GM21515 (cell line): ENCODE measurements around the gene KCNJ15.
"Not testable (repeated sequence)": the region's sequence is repeated elsewhere in the genome, so short reads cannot be mapped to it uniquely, and the experiment has no call there.

ENCODE experiments used
- ATAC-seq: cut with Tn5 transposase; IDR thresholded peaks from one replicate; pipeline ENCODE4 v1.9.1; 2021; ENCODE audit not compliant: unreplicated experiment

KCNJ15 gene

DNA sequence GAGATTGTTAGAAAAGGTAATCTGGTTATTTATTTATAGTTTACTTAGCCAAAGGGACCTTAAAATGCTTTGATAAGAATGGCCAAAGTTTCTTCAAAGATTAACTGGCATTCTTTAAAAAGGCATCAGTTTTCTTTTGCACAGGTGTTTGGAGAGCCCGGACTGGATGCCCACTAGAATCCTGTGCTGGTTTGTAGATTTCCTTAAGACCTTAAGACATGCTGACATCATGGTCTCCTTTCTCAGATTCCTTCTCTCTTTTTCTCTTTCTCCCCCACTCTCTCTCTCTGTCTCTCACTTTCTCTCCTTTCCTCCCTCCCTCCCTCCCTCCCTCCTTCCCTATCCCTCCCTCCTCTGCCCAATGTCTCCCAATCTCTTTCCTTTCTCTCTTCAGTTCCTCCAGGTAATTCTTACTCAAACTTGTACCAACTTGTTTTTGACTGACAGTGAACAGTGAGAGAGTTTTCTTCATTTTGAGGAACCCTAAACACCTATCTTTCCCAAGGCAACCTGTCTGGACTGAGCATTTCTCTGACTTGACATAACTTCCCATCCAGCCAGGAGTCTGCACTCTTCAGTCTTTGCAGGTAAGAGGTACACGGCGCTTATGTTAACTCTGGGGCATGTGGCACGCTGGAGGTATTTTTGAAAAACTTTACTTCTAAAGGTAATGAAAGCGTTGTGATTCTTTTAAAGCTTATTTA lies at the start of gene KCNJ15:
Gene KCNJ15 (plus strand): TSS at position 393 of the 704 bp plus-strand sequence. CDS start 42,271 bp downstream, outside the sequence.
- no peak for ATAC-seq

DNA sequence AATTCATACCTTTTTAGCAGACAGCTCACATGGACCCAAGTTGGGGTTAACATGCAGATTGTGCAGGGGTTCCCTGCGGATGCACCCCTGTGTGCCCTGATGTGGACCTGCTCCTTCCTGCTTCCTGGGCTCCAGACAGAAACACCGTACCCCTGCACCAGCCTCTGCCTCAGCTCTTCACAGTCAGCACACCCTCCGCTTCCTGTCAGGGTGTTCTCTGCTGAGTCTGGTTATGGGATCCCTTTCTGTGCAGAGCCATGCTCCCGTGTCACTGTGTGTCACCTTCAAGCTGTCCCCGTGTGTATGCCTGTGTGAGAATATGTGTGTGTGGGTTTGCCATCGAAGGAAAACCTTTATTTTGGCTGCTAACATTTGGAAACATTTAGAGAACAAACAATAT lies 48.7 kb upstream of the KCNJ15 start:
- no peak for ATAC-seq

DNA sequence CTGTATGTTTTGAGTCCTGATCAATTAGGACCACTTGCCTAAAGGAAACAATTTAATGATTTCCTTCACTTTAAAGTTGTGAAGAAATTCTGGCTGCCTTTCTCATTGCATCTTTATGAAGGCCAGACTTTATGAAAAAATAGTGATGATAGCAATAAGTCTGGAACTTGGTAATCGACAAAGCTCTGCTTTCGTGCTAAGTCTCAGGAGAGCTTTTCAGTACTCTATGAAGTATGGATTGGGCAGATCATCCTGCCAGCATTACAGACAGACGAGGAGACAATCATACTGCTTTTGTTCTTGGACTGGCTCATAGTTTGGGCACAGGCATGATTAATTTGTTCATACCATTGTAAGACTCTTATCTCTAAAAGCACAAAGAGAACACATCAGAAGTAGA lies 45.5 kb upstream of the KCNJ15 start:
- no peak for ATAC-seq

DNA sequence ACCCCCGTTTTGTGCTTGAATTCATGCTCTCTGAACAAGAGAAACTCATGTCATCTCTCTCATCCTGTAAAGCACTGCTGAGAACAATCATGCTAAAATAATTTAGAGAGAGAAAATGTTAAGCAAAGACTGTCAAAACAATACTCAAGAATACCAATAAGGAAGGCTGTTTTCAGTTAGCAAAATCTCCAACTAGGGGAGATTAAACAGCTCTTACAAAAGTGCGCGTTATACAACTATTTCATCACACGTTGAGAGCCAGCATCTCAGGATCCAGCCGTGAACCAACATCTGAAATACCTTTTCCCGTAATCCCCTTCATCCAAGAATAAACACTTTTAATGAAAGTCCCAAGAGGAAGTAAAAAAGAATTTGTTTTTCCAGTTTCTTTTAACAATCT lies 44.1 kb upstream of the KCNJ15 start:
- ATAC-seq, result no peak

DNA sequence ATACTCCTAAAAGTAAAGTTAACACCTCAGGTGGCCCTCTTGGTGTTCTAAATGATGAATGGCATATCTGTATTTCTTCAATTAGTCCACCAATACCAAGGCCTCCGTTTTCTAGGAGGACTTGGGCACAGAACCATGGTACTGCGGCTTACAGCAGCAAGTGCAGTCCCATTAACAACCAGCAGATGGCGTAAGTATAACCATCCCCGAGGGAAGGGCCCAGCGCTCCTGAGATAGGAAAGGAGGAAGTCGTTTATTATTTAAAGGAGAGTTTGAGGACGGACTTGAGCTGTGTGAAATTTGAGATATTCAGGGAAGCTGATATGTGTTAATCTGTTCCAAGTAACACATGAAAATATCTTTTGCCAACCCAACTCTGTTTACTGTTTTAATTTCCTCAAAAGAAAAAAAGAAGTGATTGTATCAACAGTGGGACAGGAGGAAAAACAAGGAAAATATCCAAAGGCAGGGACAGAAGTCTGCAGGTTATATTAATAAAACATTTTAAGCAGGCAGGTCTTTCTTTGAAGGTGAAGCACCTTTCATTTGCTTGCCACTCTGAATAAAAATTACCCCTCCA lies 37.7 kb upstream of the KCNJ15 start:
- no peak for ATAC-seq

DNA sequence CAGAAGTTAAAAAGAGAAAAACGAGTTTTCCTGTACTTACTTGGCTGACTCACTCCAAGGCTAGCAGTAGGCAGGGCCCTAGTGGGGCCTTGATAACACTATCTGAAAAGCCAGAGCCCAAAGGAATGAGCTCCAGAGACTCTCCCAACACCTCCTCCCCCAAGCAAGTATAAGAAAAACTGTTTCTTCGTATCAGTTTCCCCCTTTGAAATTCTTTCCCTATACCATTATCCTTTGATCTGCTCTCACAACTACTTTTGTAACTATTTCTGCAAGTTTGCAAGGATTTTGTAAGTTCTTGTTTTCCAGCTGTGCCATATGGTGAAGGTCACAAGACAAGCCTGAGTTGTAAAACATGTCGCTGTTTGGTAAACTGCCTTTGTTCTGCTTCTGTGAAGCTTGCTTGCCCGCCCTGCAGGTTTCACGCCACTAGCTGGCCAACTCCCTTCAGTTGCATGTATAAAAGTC lies 36.5 kb upstream of the KCNJ15 start:
- no peak for ATAC-seq

DNA sequence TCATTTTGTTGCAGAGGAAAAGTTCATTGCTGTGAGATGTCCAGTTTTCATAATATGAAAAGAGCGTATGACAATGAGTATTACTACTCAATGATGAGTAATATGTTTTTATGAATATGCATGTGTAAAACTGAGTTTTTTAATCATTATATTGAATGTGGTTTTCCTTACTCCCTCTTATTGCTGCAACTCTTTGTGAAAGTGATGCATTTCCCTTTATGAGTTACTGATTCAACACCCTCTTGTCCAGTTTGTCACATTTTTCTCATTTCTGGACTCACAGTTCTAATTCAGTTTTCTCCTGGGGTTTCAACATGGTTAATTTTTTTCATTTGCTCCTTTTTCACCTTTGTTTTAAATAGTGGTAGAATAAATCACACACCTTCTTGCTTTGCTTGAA lies 35.2 kb upstream of the KCNJ15 start:
- peak; percentile 47 for ATAC-seq

DNA sequence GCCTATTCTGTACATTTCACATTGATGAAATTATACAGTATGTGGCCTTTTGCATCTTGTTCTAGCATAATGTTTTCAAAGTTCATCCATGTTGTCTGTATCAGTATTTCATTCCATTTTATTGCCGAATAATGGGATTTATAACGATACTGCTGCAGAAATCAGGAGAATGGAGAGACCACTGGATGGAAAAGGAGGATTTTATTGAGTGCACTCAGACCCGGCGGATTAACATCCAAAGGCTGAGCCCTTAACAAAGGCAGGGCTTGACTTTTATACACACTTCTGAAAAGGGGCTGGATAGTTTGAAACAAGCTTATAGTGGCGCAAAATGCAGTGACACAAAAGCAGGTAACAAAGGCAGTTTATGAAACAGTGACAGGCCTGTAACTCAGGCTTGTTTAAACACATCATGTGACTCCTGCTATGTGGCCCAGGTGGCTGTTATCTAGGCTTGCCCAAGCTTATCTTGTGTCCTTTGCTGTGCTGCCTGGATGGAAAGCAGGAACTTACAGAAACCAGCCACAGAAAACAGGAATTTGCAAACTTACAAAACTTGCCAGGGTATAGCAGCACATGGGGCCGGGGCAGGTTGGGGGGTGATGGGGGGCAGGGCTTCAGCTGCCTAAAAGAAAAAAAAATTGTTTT lies 32.8 kb upstream of the KCNJ15 start:
- ATAC-seq, result no peak

DNA sequence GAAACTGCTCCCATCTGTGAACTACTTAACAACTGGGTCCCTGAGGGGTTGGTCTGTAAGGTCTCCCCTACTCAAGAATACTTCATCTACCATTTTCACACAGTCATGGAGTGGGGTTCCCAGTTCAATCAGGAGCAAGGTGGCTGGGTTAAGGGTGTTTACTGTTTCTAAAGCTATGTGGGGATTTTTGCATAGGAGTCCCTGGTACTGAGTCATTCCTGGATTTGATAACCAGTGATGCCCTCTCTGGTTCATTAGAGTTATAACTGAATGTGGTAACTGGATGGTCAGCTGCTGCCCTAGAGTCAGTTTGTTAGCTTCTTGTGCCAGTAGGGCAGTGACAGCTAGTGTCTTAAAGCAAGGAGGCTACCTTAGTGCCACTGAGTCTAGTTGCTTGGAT lies 29.4 kb upstream of the KCNJ15 start:
- no peak for ATAC-seq

DNA sequence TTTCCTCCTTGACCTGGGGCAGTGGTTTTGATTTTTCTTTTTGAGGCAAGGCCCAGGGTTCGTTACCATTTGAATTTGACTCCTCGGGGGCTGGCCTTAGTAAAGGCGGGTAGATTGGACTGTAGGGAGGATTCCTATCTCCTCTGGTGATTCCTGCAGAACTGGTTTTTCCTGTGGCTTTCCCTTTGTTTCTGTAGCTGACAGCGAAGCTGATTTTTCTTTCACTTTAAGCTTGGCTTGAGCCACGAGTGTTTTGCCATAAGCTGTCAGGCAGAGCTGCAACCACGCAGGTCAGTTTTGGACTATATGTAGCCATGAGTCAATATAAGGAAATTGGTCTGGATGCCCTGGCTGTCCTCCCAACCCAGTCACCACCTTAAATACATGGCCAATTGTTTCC lies 28.7 kb upstream of the KCNJ15 start:
- no peak for ATAC-seq

DNA sequence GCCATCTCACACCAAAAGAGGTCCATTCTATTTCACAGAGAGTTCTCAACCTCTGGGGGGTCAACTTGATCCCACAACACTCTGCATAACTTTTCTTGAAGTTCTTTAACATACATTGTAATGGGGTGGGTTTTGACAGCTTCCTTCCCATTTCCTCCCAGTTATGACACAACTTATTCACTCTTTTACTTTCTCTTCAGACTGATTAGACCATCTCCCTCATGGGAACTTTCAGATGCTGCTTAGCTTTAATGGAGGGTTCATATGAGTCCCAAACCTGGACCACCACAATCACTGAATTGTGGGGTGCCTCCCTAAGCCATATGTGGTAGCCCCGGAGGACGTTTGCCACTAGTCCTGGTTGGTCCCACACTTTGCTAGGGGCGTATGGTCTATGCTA lies 28.3 kb upstream of the KCNJ15 start:
- ATAC-seq, result no peak

DNA sequence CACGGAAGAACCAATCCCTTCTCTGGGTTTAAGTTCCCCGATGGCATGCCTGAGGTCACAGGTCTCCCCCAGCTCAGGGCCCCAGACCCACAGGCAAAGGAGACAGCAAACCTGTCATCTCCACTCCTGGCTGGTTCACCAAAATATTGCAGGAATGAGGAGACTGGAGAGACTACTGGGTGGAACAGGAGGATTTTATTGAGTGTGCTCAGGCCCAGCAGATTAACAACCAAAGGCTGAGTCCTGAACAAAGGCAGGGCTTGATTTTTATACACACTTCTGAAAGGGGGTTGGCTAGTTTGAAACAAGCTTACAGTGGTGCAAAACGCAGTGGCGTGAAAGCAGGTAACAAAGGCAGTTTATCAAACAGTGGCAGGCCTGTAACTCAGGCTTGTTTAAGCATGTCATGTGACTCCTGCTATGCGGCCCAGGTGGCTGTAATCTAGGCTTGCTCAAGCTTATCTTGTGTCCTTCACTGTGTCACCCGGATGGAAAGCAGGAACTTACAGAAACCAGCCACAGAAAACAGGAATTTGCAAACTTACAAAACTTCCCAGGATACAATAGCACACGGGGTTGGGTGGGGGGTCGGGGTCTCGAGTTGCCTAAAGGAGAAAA lies 27.4 kb upstream of the KCNJ15 start:
- ATAC-seq, result no peak

DNA sequence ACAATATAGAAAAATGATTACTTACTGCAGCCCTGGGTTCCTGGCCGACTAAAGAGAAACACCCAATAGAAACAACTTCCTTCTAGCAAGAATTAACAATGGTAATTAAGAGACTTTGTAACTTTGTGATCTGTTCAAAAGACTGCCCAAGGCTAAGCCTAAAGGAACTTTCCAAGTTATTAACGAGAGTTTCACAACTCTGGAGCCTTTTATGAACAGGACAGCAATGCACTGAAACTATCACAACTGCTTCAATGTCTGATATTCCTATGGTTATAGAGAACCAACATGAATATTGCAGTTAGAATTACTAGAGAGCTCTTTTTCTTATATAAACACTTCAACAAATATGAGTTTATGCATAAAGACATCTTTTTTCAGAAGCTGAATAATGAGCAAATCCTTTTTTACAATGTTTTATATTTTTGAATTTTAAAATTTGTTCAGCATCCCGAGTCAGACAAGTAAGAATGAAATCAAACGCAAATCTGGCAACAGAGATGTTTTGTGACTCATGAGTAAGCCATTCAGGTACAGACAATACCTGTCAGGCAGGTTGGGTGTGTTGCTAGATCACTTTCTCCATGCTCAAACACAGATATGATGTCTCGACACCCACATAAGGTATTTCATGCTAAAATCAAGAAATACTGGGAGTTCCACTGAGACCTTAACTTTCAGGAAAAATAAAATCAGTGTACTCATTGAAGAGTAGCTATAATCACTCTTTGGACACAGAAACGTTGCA lies 22.2 kb upstream of the KCNJ15 start:
- ATAC-seq, result no peak

DNA sequence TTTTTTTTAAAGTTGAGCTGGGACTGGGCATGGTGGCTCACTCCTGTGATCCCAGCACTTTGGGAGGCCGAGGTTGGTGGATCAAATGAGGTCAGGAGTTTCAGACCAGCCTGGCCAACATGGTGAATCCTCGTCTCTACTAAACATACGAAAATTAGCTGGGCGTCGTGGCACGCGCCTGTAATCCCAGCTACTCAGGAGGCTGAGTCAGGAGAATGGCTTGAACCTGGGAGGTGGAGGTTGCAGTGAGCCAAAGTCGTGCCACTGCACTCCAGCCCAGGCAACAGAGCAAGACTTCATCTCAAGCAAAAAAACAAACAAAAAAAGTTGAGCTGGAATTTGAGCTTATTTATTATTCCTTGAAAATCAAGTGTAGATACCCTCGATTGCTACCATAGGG lies 21.5 kb upstream of the KCNJ15 start:
- ATAC-seq, result not testable (repeated sequence)

DNA sequence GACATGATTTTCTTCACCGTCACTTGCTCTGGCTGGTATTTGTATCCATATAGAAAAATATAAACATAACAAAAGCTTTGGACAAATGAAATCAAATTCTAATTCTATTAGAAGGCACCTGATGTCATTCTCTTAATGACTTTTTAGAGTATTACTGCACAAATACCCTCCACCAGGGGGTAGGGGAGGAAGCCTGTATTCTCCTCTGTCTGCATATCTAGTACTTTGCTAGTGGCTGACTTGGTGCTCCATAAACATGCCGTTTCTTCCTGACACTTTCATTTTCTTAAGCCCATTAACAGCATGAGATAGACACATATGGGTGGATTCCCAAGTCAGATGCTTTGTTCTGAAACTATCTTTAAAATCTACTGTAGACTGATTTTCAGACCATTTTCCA lies 20.6 kb upstream of the KCNJ15 start:
- ATAC-seq, result no peak

DNA sequence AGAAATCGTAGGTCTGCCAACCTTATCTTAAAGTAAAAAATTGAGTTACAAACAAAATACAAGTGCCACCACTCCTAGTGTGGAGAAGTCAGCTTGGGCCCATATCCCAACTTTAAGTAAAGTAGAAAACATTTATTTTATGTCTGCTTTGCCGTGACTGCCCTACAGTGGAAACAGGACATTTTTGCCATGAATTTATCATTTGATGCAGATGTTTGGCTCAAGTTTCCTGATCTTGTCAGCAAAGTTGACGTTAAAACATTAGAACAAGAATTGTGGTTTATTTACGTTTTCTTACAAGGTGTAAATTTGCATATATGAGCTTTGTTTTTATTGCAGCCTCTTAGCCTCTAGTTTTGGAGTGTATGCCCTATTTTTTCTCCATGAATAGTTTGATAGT lies 17.1 kb upstream of the KCNJ15 start:
- ATAC-seq, result no peak

DNA sequence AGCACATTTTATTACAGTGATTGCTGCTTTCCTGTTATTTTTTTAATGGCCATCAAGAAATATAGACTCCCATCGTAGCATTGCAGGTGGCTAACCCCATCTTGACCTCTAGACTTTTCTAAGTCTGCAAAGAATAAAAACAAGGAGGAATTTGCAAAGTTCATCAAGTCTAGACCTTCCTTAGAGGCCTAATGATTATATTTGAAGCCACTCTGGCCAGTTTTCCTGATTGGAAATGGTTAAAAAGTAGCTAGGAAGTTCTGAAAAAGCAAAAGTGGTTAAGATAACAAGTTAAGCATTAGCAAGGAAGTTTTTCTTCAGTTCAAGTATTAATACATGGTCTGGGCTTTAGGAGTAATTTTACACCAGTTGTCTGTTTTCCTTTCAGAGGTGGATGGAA lies 16.7 kb upstream of the KCNJ15 start:
- ATAC-seq, result no peak

DNA sequence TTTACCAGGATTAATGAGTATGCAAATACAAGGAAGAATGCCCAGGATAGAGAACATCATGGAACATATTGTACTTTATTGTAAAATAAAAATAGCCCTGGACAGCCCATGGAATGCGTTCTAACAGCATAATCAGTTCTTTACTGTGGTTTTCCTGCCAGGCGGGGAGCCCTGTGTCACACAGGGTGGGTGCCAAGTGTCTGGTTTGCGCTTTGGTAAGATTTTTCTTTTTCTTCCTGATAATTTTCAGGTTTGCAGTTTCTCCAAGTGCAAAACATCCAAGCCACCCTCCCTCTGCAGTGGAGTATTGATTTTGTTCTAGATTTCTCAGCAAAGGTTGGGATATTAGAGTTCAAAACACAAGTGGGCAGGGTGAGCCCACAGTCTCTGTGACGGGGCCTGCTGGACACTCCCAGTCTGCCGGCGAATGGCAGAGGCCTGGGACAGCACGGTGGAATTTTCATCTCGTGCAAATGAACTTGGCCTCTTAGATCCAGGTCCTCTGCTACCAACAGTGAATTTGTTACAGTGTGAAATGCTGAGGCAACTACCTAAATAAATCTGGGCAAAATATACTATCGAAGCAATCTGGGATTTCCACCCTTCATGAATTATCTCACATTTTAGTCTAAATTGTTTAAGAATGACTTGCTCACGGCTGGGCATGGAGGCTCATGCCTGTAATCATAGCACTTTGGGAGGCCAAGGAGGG lies 15.6 kb upstream of the KCNJ15 start:
- no peak for ATAC-seq

DNA sequence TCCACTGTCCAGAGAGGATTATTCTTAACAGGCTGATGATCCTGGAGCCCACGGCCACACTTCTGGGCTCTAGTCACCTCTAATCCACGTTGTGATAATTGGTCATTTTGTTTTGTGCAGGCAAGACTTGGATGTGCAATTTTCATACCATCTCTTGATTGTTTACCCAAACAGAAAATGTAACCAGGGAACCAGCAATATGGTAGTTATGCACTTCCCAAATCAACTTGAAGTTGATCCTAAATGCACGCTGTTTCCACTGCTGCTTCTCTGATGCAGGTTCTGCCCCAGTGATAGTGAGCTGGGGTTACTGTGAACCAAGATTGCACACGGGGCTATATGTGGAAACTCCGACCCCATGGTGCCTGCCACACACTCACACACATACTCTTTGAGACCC lies 14.7 kb upstream of the KCNJ15 start:
- ATAC-seq, result no peak

DNA sequence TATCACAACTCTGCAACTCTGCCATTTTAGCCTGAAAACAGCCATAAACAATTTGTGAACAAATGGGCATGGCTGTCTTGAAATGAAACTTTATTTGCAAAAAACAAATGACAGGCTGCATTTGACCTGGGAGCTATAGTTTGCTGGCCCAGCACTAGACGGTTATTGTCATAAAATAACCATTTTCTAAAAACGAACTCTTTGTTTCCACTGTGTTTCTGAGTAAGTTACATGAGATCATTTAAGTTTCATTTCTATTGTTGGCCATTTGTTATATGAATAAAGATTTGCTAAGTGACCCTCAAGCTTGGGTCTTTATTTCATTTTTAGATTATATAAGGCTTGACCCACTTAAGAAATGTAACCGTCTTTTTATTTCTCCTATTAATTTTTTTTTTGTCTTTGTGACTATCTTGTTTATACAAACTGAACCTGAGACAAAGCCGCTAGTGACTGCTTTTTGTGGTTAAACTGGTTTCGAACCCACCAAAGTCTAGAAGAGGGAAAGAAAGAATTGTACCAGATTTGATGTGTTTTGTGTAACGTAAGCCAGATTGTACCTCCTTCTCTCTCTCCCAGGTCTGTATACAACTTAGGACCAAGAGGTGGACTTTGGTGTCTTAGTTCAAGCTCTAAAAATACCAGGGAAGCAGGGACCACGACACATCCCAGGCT lies 12.9 kb upstream of the KCNJ15 start:
- ATAC-seq, result no peak
